ENCODE measurements around the gene SZT2. TPM values are rescaled to one million over a fixed set of nuclear protein-coding genes. Genes with fewer than 3 reads are reported as not detected.
"Not testable (repeated sequence)": the region's sequence is repeated elsewhere in the genome, so short reads cannot be mapped to it uniquely, and the experiment has no call there.

The SZT2 gene
- total RNA-seq, 1 donor from 2014 or later: 24.8 TPM

DNA sequence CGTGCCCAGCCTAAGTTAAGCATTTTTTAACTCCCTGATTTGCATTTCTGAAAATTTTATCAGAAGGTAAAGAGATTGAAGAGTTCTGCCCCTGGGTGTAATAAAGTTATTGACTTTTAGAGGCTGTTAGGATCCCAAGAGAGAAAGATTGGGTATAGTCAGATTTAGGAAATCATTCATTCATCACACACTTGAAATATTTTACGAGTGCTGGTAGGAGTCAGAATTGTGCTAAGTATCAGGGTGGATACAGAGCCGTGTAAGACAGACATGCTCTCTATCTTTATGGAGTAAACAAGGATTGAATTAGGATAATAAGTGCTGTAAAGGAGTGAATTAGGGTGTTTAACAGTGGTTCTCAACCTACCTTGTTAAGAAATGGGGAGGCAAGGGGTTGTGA, 3.0 kb downstream of the SZT2 start:
- Histone ChIP-seq H3K27ac (replicated peaks) (no peak overlapping the region), H3K27me3 (ENCODE audit: low read depth) (no peaks in the 10 kb centered on the region), H3K9me3 (replicated peaks) (no peaks in the 10 kb centered on the region), H3K36me3 (peaks cover 20% of the 10 kb centered on the region), H3K4me3 (no peak overlapping the region), H3K4me1 (peaks cover 37% of the 10 kb centered on the region)
- DNase-seq: no peak
- intact Hi-C loops (cut with micrococcal nuclease): no loop called here
- TF ChIP-seq CTCF (IDR thresholded peaks at IDR 0.05; ENCODE audit: borderline replicate concordance): no peak

- Histone ChIP-seq H3K4me3 (no peak overlapping the region), H3K36me3 (peaks cover 20% of the 10 kb centered on the region), H3K9me3 (replicated peaks) (no peaks in the 10 kb centered on the region), H3K4me1 (peaks cover 10% of the 10 kb centered on the region), H3K27me3 (ENCODE audit: low read depth) (no peaks in the 10 kb centered on the region), H3K27ac (replicated peaks) (no peak overlapping the region)
- intact Hi-C loops (cut with micrococcal nuclease): no loop called here
- no peak for TF ChIP-seq CTCF (IDR thresholded peaks at IDR 0.05; ENCODE audit: borderline replicate concordance)
- no peak for DNase-seq
These were observed 5.8 kb downstream of the SZT2 start for GRCh38 chr1:43395523-43395922.

- peaks cover 5% of the 10 kb centered on the region for H3K4me1 ChIP-seq
- intact Hi-C loops (cut with micrococcal nuclease): no loop called here
- H3K36me3 ChIP-seq: peaks cover 20% of the 10 kb centered on the region
- H3K9me3 ChIP-seq (replicated peaks): no peaks in the 10 kb centered on the region
- no peak for DNase-seq
- H3K27me3 ChIP-seq (ENCODE audit: low read depth): no peaks in the 10 kb centered on the region
- no peak overlapping the region for H3K27ac ChIP-seq (replicated peaks)
- no peak for TF ChIP-seq CTCF (IDR thresholded peaks at IDR 0.05; ENCODE audit: borderline replicate concordance)
- H3K4me3 ChIP-seq: no peak overlapping the region
These were observed 6.4 kb downstream of the SZT2 start for GRCh38 chr1:43396059-43396458.

DNA sequence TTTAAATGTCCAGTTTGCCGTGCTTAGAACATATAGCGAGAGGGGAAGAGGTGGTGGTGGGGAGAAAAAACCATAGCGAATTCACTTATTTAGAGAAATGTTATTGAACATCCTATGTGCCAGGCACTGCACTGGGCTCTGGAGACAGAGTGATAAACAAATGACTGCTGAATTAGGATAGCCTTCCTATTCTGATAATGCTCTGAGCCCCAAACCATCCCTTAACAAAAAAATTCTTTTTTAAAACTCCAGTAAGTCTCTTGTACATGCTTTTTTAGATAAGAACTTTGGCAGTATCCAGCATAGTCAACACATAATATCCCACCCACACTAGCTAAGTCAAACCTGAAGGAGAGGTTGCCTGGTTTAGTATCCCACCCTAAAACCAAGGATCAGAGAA, 8.5 kb downstream of the SZT2 start:
- Histone ChIP-seq H3K9me3 (replicated peaks) (no peaks in the 10 kb centered on the region), H3K27me3 (ENCODE audit: low read depth) (no peaks in the 10 kb centered on the region), H3K27ac (replicated peaks) (no peak overlapping the region), H3K4me3 (no peak overlapping the region), H3K36me3 (peaks cover 26% of the 10 kb centered on the region), H3K4me1 (peaks cover 9% of the 10 kb centered on the region)
- intact Hi-C loops (cut with micrococcal nuclease): no loop called here
- DNase-seq: no peak
- TF ChIP-seq CTCF (IDR thresholded peaks at IDR 0.05; ENCODE audit: borderline replicate concordance): no peak

GRCh38 chr1:43400441-43400840, 10.7 kb downstream of the SZT2 start:
- peaks cover 14% of the 10 kb centered on the region for H3K4me1 ChIP-seq
- H3K4me3 ChIP-seq; H3K27me3 ChIP-seq (ENCODE audit: low read depth); intact Hi-C loops (cut with micrococcal nuclease); H3K9me3 ChIP-seq (replicated peaks); DNase-seq; H3K27ac ChIP-seq (replicated peaks): not testable (repeated sequence)
- H3K36me3 ChIP-seq: peaks cover 40% of the 10 kb centered on the region

DNA sequence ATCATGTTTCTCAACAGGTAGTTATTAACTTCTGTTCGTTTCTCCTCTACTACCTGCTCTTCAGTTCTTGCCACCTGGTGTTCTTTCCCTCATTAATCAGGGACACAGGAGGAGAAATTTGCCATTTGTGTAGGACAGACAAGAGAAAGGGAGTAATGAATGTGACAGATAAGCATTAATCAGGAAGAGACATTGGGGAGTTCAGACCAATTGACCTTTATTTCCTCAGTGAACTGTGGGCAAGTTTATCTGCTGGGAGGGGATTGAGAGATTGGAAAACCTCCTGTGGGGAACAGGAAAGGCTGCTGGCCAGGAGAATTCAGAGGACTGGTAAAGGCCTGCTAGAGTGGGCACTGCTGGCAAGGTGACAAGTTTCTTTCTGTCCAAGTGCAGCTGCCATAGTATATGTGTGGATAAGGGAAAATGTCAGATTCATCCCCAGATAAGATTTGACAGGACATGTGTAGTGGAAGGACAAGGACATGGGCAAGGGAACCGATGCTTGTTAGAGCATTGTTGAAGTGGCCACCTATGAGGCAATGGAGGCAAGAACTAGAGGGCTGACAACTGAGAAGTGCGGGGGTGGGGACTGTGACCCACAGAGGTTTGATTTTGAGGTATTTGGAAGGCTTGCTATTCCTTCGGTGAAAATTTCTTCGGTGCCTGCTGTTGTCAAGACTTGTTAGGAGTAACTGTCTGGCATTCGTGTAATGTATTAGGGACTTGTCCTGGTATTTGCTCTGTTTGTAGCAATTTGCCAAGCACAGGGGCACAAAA, 12.6 kb downstream of the SZT2 start:
- no peaks in the 10 kb centered on the region for H3K9me3 ChIP-seq (replicated peaks)
- H3K27me3 ChIP-seq (ENCODE audit: low read depth): no peaks in the 10 kb centered on the region
- no peak for DNase-seq
- no peak overlapping the region for H3K27ac ChIP-seq (replicated peaks)
- H3K4me1 ChIP-seq: peaks cover 21% of the 10 kb centered on the region
- intact Hi-C loops (cut with micrococcal nuclease): no loop called here
- no peak for TF ChIP-seq CTCF (IDR thresholded peaks at IDR 0.05; ENCODE audit: borderline replicate concordance)
- H3K36me3 ChIP-seq: peaks cover 43% of the 10 kb centered on the region
- H3K4me3 ChIP-seq: no peak overlapping the region

Data from left ventricle myocardium inferior (tissue), 1 donor.